Astrocyte (in vitro differentiated cells and primary cell): ENCODE results near the gene SLC6A13. TPM values are rescaled to one million over a fixed set of nuclear protein-coding genes. Genes with fewer than 3 reads are reported as not detected.

Source experiments
- DNase-seq: peaks from one replicate; pipeline ENCODE4 v3.0.0-alpha.2; 2010; ENCODE audit warnings: low read depth
- FAIRE-seq: peaks from 2 replicates; lab custom pipeline; 2011; peaks lifted over from hg19 to GRCh38; lab: Jason Lieb, UNC
- H2AFZ ChIP-seq: 2 replicates; pipeline ENCODE4 v1.6.0; 2012; ENCODE audit warnings: low read depth, low read length, inconsistent platforms
- H3K27ac ChIP-seq: 2 replicates; pipeline ENCODE4 v1.5.1; 2011; ENCODE audit warnings: low read depth, low read length, inconsistent platforms
- H3K27me3 ChIP-seq: 2 replicates; pipeline ENCODE4 v1.6.0; 2011; ENCODE audit warnings: low read length, inconsistent platforms; ENCODE audit not compliant: insufficient read depth
- H3K36me3 ChIP-seq: 2 replicates; pipeline ENCODE4 v1.5.1; 2011; ENCODE audit warnings: low read length, inconsistent platforms; ENCODE audit not compliant: insufficient read depth
- H3K4me1 ChIP-seq: 2 replicates; pipeline ENCODE4 v1.5.1; 2011; ENCODE audit warnings: low read length, inconsistent platforms; ENCODE audit not compliant: insufficient read depth
- H3K4me2 ChIP-seq: 2 replicates; pipeline ENCODE4 v1.6.0; 2012; ENCODE audit warnings: low read length, inconsistent platforms
- H3K4me3 ChIP-seq: 2 replicates; pipeline ENCODE4 v1.5.1; 2011; ENCODE audit warnings: low read depth, mild to moderate bottlenecking, low read length, inconsistent platforms; ENCODE audit not compliant: insufficient read depth
- H3K79me2 ChIP-seq: 2 replicates; pipeline ENCODE4 v1.6.0; 2012; ENCODE audit warnings: mild to moderate bottlenecking, low read length, inconsistent platforms; ENCODE audit not compliant: insufficient read depth
- H3K9ac ChIP-seq: 2 replicates; pipeline ENCODE4 v1.6.0; 2012; ENCODE audit warnings: mild to moderate bottlenecking, low read length, inconsistent platforms
- H3K9me3 ChIP-seq: 2 replicates; pipeline ENCODE4 v1.5.1; 2012; ENCODE audit warnings: low read depth, mild to moderate bottlenecking, low read length, inconsistent platforms; ENCODE audit not compliant: insufficient read depth
- H4K20me1 ChIP-seq: 2 replicates; pipeline ENCODE4 v1.6.0; 2012; ENCODE audit warnings: low read length, inconsistent platforms; ENCODE audit not compliant: insufficient read depth
- H3K27ac Mint-ChIP-seq: one replicate; pipeline ENCODE4 v1.8.0; 2021; ENCODE audit warnings: mild to moderate bottlenecking, mixed read lengths; ENCODE audit not compliant: unreplicated experiment
- H3K27me3 Mint-ChIP-seq: one replicate; pipeline ENCODE4 v1.8.0; 2021; ENCODE audit warnings: low read depth, mixed read lengths; ENCODE audit not compliant: unreplicated experiment
- H3K36me3 Mint-ChIP-seq: one replicate; pipeline ENCODE4 v1.8.0; 2021; ENCODE audit warnings: low read depth, mixed read lengths; ENCODE audit not compliant: unreplicated experiment
- H3K4me1 Mint-ChIP-seq: one replicate; pipeline ENCODE4 v1.8.0; 2021; ENCODE audit warnings: low read depth, mixed read lengths; ENCODE audit not compliant: unreplicated experiment
- H3K4me3 Mint-ChIP-seq: one replicate; pipeline ENCODE4 v1.8.0; 2021; ENCODE audit warnings: mild to moderate bottlenecking, moderate library complexity, mixed read lengths; ENCODE audit not compliant: unreplicated experiment
- H3K9me3 Mint-ChIP-seq: one replicate; pipeline ENCODE4 v1.8.0; 2021; ENCODE audit warnings: mild to moderate bottlenecking, mixed read lengths; ENCODE audit not compliant: unreplicated experiment
- EZH2 ChIP-seq: IDR thresholded peaks from 2 replicates; pipeline ENCODE4 v1.6.1; 2012; ENCODE audit warnings: mild to moderate bottlenecking, low read length, inconsistent platforms; ENCODE audit not compliant: insufficient read depth
- total RNA-seq: library from RNA; stranded (reverse); gene quantifications from 2 replicates; pipeline ENCODE4 v1.2.1, GENCODE V29; 2021
- TF ChIP-seq, protein P1 (sequence below): IDR thresholded peaks from 2 replicates; pipeline ENCODE4 v1.5.1; 2011; ENCODE audit warnings: low read depth, mild to moderate bottlenecking, inconsistent platforms, low read length, moderate library complexity; ENCODE audit not compliant: insufficient read depth

Gene SLC6A13
- total RNA-seq, 1 donor from 2014 or later, result 2.6 TPM

GRCh38 chr12:186006-186625 is 76.5 kb downstream of the SLC6A13 start:
- Histone ChIP-seq H3K9me3 (no peaks in the 10 kb centered on the region), H3K27ac (no peak overlapping the region), H3K4me2 (no peak overlapping the region), H4K20me1 (no peaks in the 10 kb centered on the region), H2AFZ (no peak overlapping the region), H3K27me3 (no peaks in the 10 kb centered on the region), H3K4me1 (peaks cover 14% of the 10 kb centered on the region), H3K9ac (no peak overlapping the region), H3K79me2 (no peaks in the 10 kb centered on the region), H3K36me3 (no peaks in the 10 kb centered on the region), H3K4me3 (no peak overlapping the region)
- Mint-ChIP-seq H3K4me3 (no peak overlapping the region), H3K27me3 (peaks cover 19% of the 10 kb centered on the region), H3K27ac (no peak overlapping the region), H3K36me3 (peaks cover 6% of the 10 kb centered on the region), H3K4me1 (peaks cover 16% of the 10 kb centered on the region), H3K9me3 (no peaks in the 10 kb centered on the region)
- DNase-seq, result no peak
- no peak for FAIRE-seq
- TF ChIP-seq, protein P1, sequence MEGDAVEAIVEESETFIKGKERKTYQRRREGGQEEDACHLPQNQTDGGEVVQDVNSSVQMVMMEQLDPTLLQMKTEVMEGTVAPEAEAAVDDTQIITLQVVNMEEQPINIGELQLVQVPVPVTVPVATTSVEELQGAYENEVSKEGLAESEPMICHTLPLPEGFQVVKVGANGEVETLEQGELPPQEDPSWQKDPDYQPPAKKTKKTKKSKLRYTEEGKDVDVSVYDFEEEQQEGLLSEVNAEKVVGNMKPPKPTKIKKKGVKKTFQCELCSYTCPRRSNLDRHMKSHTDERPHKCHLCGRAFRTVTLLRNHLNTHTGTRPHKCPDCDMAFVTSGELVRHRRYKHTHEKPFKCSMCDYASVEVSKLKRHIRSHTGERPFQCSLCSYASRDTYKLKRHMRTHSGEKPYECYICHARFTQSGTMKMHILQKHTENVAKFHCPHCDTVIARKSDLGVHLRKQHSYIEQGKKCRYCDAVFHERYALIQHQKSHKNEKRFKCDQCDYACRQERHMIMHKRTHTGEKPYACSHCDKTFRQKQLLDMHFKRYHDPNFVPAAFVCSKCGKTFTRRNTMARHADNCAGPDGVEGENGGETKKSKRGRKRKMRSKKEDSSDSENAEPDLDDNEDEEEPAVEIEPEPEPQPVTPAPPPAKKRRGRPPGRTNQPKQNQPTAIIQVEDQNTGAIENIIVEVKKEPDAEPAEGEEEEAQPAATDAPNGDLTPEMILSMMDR, result no peak
- TF ChIP-seq EZH2, result no peak

DNA sequence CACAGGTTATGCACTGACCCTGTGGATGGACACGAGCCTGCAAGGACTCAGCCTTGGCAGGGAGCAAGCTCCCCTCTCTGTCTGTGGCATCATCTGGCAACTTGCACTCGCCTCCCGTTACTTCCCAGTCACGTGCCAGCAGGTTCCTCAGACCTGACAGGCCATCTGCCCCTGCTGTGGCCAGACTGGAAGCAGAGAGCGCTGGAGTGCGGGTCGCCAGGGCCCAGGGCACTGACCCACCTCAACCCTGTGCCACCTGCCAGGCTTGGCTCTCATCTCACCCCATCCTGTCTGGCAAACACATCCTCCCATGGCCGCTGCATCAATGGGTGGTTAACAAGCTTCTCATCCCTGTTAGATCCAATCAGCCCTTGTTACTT is 77.1 kb downstream of the SLC6A13 start:
- no peaks in the 10 kb centered on the region for H4K20me1 ChIP-seq
- H2AFZ ChIP-seq, result no peak overlapping the region
- no peak overlapping the region for H3K9ac ChIP-seq
- H3K4me2 ChIP-seq, result no peak overlapping the region
- FAIRE-seq, result no peak
- DNase-seq, result no peak
- H3K4me3 ChIP-seq, result no peak overlapping the region
- Mint-ChIP-seq H3K27me3 (peaks cover 19% of the 10 kb centered on the region), H3K9me3 (no peaks in the 10 kb centered on the region), H3K36me3 (peaks cover 6% of the 10 kb centered on the region), H3K4me1 (peaks cover 16% of the 10 kb centered on the region), H3K4me3 (no peak overlapping the region), H3K27ac (no peak overlapping the region)
- no peak overlapping the region for H3K27ac ChIP-seq
- no peaks in the 10 kb centered on the region for H3K27me3 ChIP-seq
- no peaks in the 10 kb centered on the region for H3K9me3 ChIP-seq
- H3K4me1 ChIP-seq, result peaks cover 14% of the 10 kb centered on the region
- no peaks in the 10 kb centered on the region for H3K36me3 ChIP-seq
- no peaks in the 10 kb centered on the region for H3K79me2 ChIP-seq
- TF ChIP-seq, protein P1, result no peak

DNA sequence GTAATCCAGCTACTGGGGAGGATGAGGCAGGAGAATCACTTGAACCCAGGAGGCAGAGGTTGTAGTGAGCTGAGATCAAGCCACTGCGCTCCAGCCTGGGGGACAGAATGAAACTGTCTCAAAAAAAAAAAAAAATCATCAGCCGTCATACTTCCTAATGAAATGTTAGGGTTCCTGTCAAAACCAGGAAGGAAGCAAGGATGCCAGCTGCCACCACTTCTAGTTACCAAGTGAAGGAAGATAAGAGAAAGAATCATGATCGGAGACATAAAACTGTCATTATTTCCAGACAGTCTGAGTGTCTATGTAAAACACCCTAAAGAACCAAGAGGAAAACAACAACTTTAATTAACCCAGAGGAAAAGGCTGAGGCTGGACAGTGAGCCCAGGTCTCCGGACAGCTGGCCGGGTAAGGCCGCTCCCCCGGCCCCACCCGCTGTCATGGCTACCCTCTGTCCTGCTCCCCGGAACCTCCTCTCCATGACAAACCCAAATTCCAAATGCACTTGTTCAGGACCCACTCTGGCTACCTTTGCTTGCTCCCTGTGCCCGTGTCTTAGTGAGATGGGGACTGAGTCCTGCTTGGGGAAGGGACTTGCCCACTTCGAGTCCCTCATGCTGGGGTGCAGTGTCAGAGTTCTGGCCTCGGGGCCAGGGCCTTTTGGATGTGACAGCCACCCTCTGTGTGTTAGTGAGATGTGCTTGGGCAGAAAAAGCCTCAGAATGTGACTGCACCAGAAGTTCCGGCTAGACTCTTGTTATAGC is 77.6 kb downstream of the SLC6A13 start:
- H3K4me3 ChIP-seq, result no peak overlapping the region
- Mint-ChIP-seq H3K27ac (no peak overlapping the region), H3K27me3 (peaks cover 16% of the 10 kb centered on the region), H3K36me3 (peaks cover 3% of the 10 kb centered on the region), H3K9me3 (no peaks in the 10 kb centered on the region), H3K4me1 (peaks cover 21% of the 10 kb centered on the region), H3K4me3 (no peak overlapping the region)
- no peaks in the 10 kb centered on the region for H3K9me3 ChIP-seq
- H3K9ac ChIP-seq, result no peak overlapping the region
- DNase-seq, result no peak
- no peak overlapping the region for H3K4me2 ChIP-seq
- H3K27ac ChIP-seq, result no peak overlapping the region
- H3K27me3 ChIP-seq, result no peaks in the 10 kb centered on the region
- H3K79me2 ChIP-seq, result no peaks in the 10 kb centered on the region
- peaks cover 19% of the 10 kb centered on the region for H3K4me1 ChIP-seq
- H3K36me3 ChIP-seq, result no peaks in the 10 kb centered on the region
- no peak overlapping the region for H2AFZ ChIP-seq
- FAIRE-seq, result no peak
- no peaks in the 10 kb centered on the region for H4K20me1 ChIP-seq
- no peak for TF ChIP-seq EZH2
